ENCODE measurements around the gene PADI1. TPM values are rescaled to one million over a fixed set of nuclear protein-coding genes. Genes with fewer than 3 reads are reported as not detected.

PADI1 gene
- total RNA-seq, 2 experiments from 2014 or later = not detected

- ATAC-seq = no peak
- TF ChIP-seq CTCF (IDR thresholded peaks at IDR 0.05) = no peak
- ChIA-PET CTCF (no interaction called here), POLR2A (no interaction called here)
- Mint-ChIP-seq H3K4me1 (ENCODE audit: low read depth) (peaks cover 20% of the 10 kb centered on the region), H3K27me3 (peaks cover 22% of the 10 kb centered on the region), H3K4me3 (no peak overlapping the region), H3K9me3 (no peaks in the 10 kb centered on the region), H3K27ac (no peak overlapping the region), H3K36me3 (ENCODE audit: low read depth) (no peaks in the 10 kb centered on the region)
- no peak for DNase-seq
- intact Hi-C loops (cut with micrococcal nuclease) = no loop called here
These were observed 8.3 kb upstream of the PADI1 start for GRCh38 chr1:17196496-17197185.

GRCh38 chr1:17197696-17198095 is 7.2 kb upstream of the PADI1 start:
- H3K4me3 Mint-ChIP-seq = no peak overlapping the region
- DNase-seq = no peak
- ATAC-seq = no peak
- H3K27ac Mint-ChIP-seq = no peak overlapping the region
- intact Hi-C loops (cut with micrococcal nuclease) = no loop called here
- H3K36me3 Mint-ChIP-seq (ENCODE audit: low read depth) = no peaks in the 10 kb centered on the region
- ChIA-PET POLR2A (no interaction called here), CTCF (no interaction called here)
- no peaks in the 10 kb centered on the region for H3K9me3 Mint-ChIP-seq
- TF ChIP-seq CTCF (IDR thresholded peaks at IDR 0.05) = no peak
- H3K4me1 Mint-ChIP-seq (ENCODE audit: low read depth) = peaks cover 29% of the 10 kb centered on the region
- H3K27me3 Mint-ChIP-seq = peaks cover 24% of the 10 kb centered on the region

- POLR2A ChIA-PET = interaction anchor here (1.4 kb wide), 1 partner anchor 241 kb away, joined by 3 read pairs; the partner anchor contains the start of gene RCC2
- peaks cover 33% of the 10 kb centered on the region for H3K4me1 Mint-ChIP-seq (ENCODE audit: low read depth)
These were observed 6.3 kb upstream of the PADI1 start for GRCh38 chr1:17198476-17199258.

GRCh38 chr1:17199267-17200044 is 5.5 kb upstream of the PADI1 start:
- ChIA-PET POLR2A (interaction anchor here (0.8 to 1.4 kb wide), 2 partner anchors 31 to 240 kb away, joined by 3 read pairs; partner anchors contain the start of gene RCC2), CTCF (interaction anchor here (1.4 to 1.5 kb wide), 2 partner anchors 14 to 38 kb away, joined by 3 to 4 read pairs; no protein-coding TSS in a partner anchor)
- intact Hi-C loops (cut with micrococcal nuclease) = no loop called here
- H3K9me3 Mint-ChIP-seq = no peaks in the 10 kb centered on the region
- DNase-seq = peak; percentile 39
- H3K27me3 Mint-ChIP-seq = peaks cover 38% of the 10 kb centered on the region
- no peaks in the 10 kb centered on the region for H3K36me3 Mint-ChIP-seq (ENCODE audit: low read depth)
- TF ChIP-seq CTCF (IDR thresholded peaks at IDR 0.05) = no peak
- H3K27ac Mint-ChIP-seq = no peak overlapping the region
- peaks cover 35% of the 10 kb centered on the region for H3K4me1 Mint-ChIP-seq (ENCODE audit: low read depth)
- no peak overlapping the region for H3K4me3 Mint-ChIP-seq
- ATAC-seq = peak; percentile 32

More at GRCh38 chr1:17198476-17199258, 6.3 kb upstream of the PADI1 start:
- TF ChIP-seq CTCF (IDR thresholded peaks at IDR 0.05) = no peak
- Mint-ChIP-seq H3K27me3 (peaks cover 31% of the 10 kb centered on the region), H3K27ac (no peak overlapping the region), H3K4me3 (no peak overlapping the region), H3K9me3 (no peaks in the 10 kb centered on the region), H3K36me3 (ENCODE audit: low read depth) (no peaks in the 10 kb centered on the region)
- no peak for ATAC-seq
- CTCF ChIA-PET = interaction anchor here (1.4 kb wide), 1 partner anchor 15 kb away, joined by 4 read pairs; no protein-coding TSS in a partner anchor
- intact Hi-C loops (cut with micrococcal nuclease) = no loop called here
- no peak for DNase-seq

Measured in activated CD8-positive, alpha-beta T cell treated with anti-CD3 and anti-CD28 coated beads for 36 hours (primary cell).